IMR-90 (cell line): ENCODE results near the gene SLC8A1. TPM values are rescaled to one million over a fixed set of nuclear protein-coding genes. Genes with fewer than 3 reads are reported as not detected.

Experiments used
- ATAC-seq: fragments of 200-7000 bp; cut with Tn5 transposase; 2 replicates; pipeline ENCODE4 v1.9.1; 2020; ENCODE audit warnings: low read depth, mild to moderate bottlenecking, moderate library complexity
- BruUV-seq: library from RNA; stranded (reverse); fragments of 400-500 nt; replicated peaks from 2 replicates; lab custom pipeline; 2021; lab: Mats Ljungman, UMichigan
- CTCF ChIA-PET: fragments of 300-600 bp; formaldehyde crosslinking; extraction: SDS; loops from one replicate; lab custom pipeline; 2021; ENCODE audit warnings: antibody characterized with exemption; lab: Yijun Ruan, JAX
- POLR2A ChIA-PET: fragments of 300-600 bp; sonication (Branson Sonifier 250); formaldehyde crosslinking; loops from one replicate; lab custom pipeline; 2022; ENCODE audit warnings: antibody characterized with exemption; ENCODE audit not compliant: unreplicated experiment; lab: Charles Lee
- DNase-seq: peaks from one replicate; pipeline ENCODE4 v3.0.0; 2013
- H2AFZ ChIP-seq: replicated peaks from 2 replicates; pipeline ENCODE3; 2013; ENCODE audit warnings: low read length, mild to moderate bottlenecking; ENCODE audit not compliant: poor library complexity
- H2AK5ac ChIP-seq: 2 replicates; pipeline ENCODE4 v1.6.1; 2013; ENCODE audit warnings: low read depth, low read length, inconsistent platforms
- H2AK9ac ChIP-seq: replicated peaks from 2 replicates; pipeline ENCODE3; 2013; ENCODE audit warnings: mild to moderate bottlenecking, low read depth, low read length, moderate library complexity; ENCODE audit not compliant: poor library complexity
- H2BK120ac ChIP-seq: 2 replicates; pipeline ENCODE4 v1.6.1; 2013; ENCODE audit warnings: low read depth, low read length, inconsistent platforms
- H2BK15ac ChIP-seq: 3 replicates; pipeline ENCODE4 v1.6.1; 2013; ENCODE audit warnings: low read depth, low read length, inconsistent platforms
- H2BK20ac ChIP-seq: 2 replicates; pipeline ENCODE4 v1.6.1; 2013; ENCODE audit warnings: low read depth, mild to moderate bottlenecking, inconsistent platforms, low read length, moderate library complexity
- H2BK5ac ChIP-seq: 2 replicates; pipeline ENCODE4 v1.6.1; 2013; ENCODE audit warnings: mild to moderate bottlenecking, low read depth, low read length, inconsistent platforms; ENCODE audit not compliant: poor library complexity, severe bottlenecking
- H3K14ac ChIP-seq: replicated peaks from 2 replicates; pipeline ENCODE4 v1.6.1; 2013; ENCODE audit warnings: low read depth, low read length, inconsistent platforms
- H3K18ac ChIP-seq: 2 replicates; pipeline ENCODE4 v1.6.1; 2013; ENCODE audit warnings: low read depth, low read length, control low read depth
- H3K23ac ChIP-seq: 2 replicates; pipeline ENCODE4 v1.6.1; 2013; ENCODE audit warnings: low read depth, low read length, inconsistent platforms
- H3K27ac ChIP-seq: 2 replicates; pipeline ENCODE4 v1.5.1; 2013; ENCODE audit warnings: mild to moderate bottlenecking, control low read depth, low read length; ENCODE audit not compliant: insufficient read depth
- H3K27me3 ChIP-seq: 2 replicates; pipeline ENCODE4 v1.6.1; 2013; ENCODE audit warnings: low read length; ENCODE audit not compliant: control insufficient read depth, insufficient read depth
- H3K36me3 ChIP-seq: 2 replicates; pipeline ENCODE4 v1.6.1; 2013; ENCODE audit warnings: low read length, mixed read lengths; ENCODE audit not compliant: control insufficient read depth, insufficient read depth
- H3K4ac ChIP-seq: 2 replicates; pipeline ENCODE4 v1.6.1; 2013; ENCODE audit warnings: low read depth, low read length, inconsistent platforms
- H3K4me1 ChIP-seq: 2 replicates; pipeline ENCODE4 v1.6.1; 2013; ENCODE audit warnings: low read length, mixed read lengths; ENCODE audit not compliant: control insufficient read depth, insufficient read depth
- H3K4me2 ChIP-seq: 2 replicates; pipeline ENCODE4 v1.6.1; 2013; ENCODE audit warnings: low read depth, mild to moderate bottlenecking, control low read depth, low read length, moderate library complexity
- H3K4me3 ChIP-seq: 2 replicates; pipeline ENCODE4 v1.5.1; 2013; ENCODE audit warnings: low read depth, mild to moderate bottlenecking, control low read depth, low read length, moderate library complexity; ENCODE audit not compliant: insufficient read depth
- H3K56ac ChIP-seq: 2 replicates; pipeline ENCODE4 v1.6.1; 2013; ENCODE audit warnings: low read length, inconsistent platforms; ENCODE audit not compliant: insufficient read depth; ENCODE audit errors: extremely low read depth
- H3K79me1 ChIP-seq, 2 experiments: 2 replicates each; pipeline ENCODE4 v1.6.1; 2013; ENCODE audit warnings: low read length in 2 of 2, inconsistent platforms in 1 of 2, low read depth in 1 of 2
- H3K9ac ChIP-seq: 2 replicates; pipeline ENCODE4 v1.6.1; 2013; ENCODE audit warnings: low read depth, low read length, control low read depth
- H3K9me1 ChIP-seq: 2 replicates; pipeline ENCODE4 v1.6.1; 2013; ENCODE audit warnings: low read length, inconsistent platforms; ENCODE audit not compliant: insufficient read depth
- H3K9me3 ChIP-seq: 2 replicates; pipeline ENCODE4 v1.6.1; 2013; ENCODE audit warnings: low read length; ENCODE audit not compliant: control insufficient read depth, insufficient read depth
- H4K20me1 ChIP-seq: 2 replicates; pipeline ENCODE4 v1.6.1; 2013; ENCODE audit warnings: low read length, inconsistent platforms; ENCODE audit not compliant: insufficient read depth
- H4K5ac ChIP-seq: 2 replicates; pipeline ENCODE4 v1.6.1; 2013; ENCODE audit warnings: mild to moderate bottlenecking, low read depth, low read length, control low read depth
- H4K8ac ChIP-seq, 2 experiments: 2 replicates each; pipeline ENCODE4 v1.6.1; 2013; ENCODE audit warnings: low read depth in 2 of 2, low read length in 2 of 2, control low read depth in 1 of 2, inconsistent platforms in 1 of 2
- H4K91ac ChIP-seq: 2 replicates; pipeline ENCODE4 v1.6.1; 2013; ENCODE audit warnings: low read depth, low read length, inconsistent platforms; ENCODE audit not compliant: insufficient read depth
- BHLHE40 ChIP-seq: fragments of 150-350 bp; IDR thresholded peaks from 2 replicates; pipeline ENCODE4 v1.6.1; 2016; ENCODE audit warnings: mild to moderate bottlenecking, low read depth, low read length
- CEBPB ChIP-seq: IDR thresholded peaks from 2 replicates; pipeline ENCODE4 v1.6.1; 2012; ENCODE audit warnings: low read depth, low read length, improper control_type of control experiment
- CHD1 ChIP-seq: IDR thresholded peaks from 2 replicates; pipeline ENCODE4 v1.6.1; 2012; ENCODE audit warnings: low read depth, low read length, improper control_type of control experiment
- FOS ChIP-seq: fragments of 150-350 bp; IDR thresholded peaks from 2 replicates; pipeline ENCODE4 v1.6.1; 2016; ENCODE audit warnings: low read depth, low read length
- MAFK ChIP-seq: IDR thresholded peaks from 2 replicates; pipeline ENCODE4 v1.6.1; 2012; ENCODE audit warnings: low read depth, low read length, improper control_type of control experiment
- MAZ ChIP-seq: IDR thresholded peaks from 2 replicates; pipeline ENCODE4 v1.6.1; 2012; ENCODE audit warnings: low read depth, mild to moderate bottlenecking, low read length, improper control_type of control experiment, moderate library complexity, borderline replicate concordance
- MXI1 ChIP-seq: IDR thresholded peaks from 2 replicates; pipeline ENCODE4 v1.6.1; 2012; ENCODE audit warnings: low read depth, mild to moderate bottlenecking, low read length, moderate library complexity, borderline replicate concordance
- NFE2L2 ChIP-seq: fragments of 150-350 bp; IDR thresholded peaks from 2 replicates; pipeline ENCODE4 v1.6.1; 2016; ENCODE audit warnings: low read depth, mild to moderate bottlenecking, low read length
- POLR2A ChIP-seq: IDR thresholded peaks from 2 replicates; pipeline ENCODE4 v1.6.1; 2012; ENCODE audit warnings: mild to moderate bottlenecking, low read depth, low read length
- RAD21 ChIP-seq: IDR thresholded peaks from 2 replicates; pipeline ENCODE4 v1.6.1; 2012; ENCODE audit warnings: low read length, improper control_type of control experiment
- RCOR1 ChIP-seq: IDR thresholded peaks from 2 replicates; pipeline ENCODE4 v1.6.1; 2012; ENCODE audit warnings: mild to moderate bottlenecking, low read length, improper control_type of control experiment; ENCODE audit not compliant: insufficient replicate concordance
- RFX5 ChIP-seq: IDR thresholded peaks from 2 replicates; pipeline ENCODE4 v1.8.0; 2012; ENCODE audit warnings: low read depth, mild to moderate bottlenecking, low read length, moderate library complexity
- SMC3 ChIP-seq: fragments of 150-350 bp; IDR thresholded peaks from 2 replicates; pipeline ENCODE4 v1.6.1; 2016; ENCODE audit warnings: low read depth, mild to moderate bottlenecking, antibody characterized with exemption, low read length, moderate library complexity
- USF2 ChIP-seq: fragments of 150-350 bp; IDR thresholded peaks from 2 replicates; pipeline ENCODE4 v1.6.1; 2017; ENCODE audit warnings: mild to moderate bottlenecking, antibody characterized with exemption, low read length, low read depth
- WGBS, 2 experiments: methylation state at CpG; one replicate each; pipeline versions ENCODE4 v1.1.5 to v1.1.7; 2013; ENCODE audit warnings: missing lambda C conversion rate in 2 of 2; ENCODE audit not compliant: insufficient read length in 1 of 2; ENCODE audit errors: extremely low coverage in 2 of 2; 5-methylcytosine and 5-hydroxymethylcytosine counted together
- dilution Hi-C: fragments of 300-500 bp; cut with HindIII; formaldehyde crosslinking; loops from one replicate; pipeline ENCODE4 v1.14.3; 2018; ENCODE audit warnings: low sequenced_read_pairs; ENCODE audit not compliant: unreplicated experiment
- in situ Hi-C: fragments of 300-500 bp; cut with MboI; formaldehyde crosslinking; loops from 3 replicates; pipeline ENCODE4 v1.14.3; 2019; ENCODE audit warnings: low sequenced_read_pairs, inconsistent platforms, mixed read lengths
- intact Hi-C: fragments of 100-400 bp; cut with micrococcal nuclease; formaldehyde crosslinking; loops from 2 replicates; pipeline ENCODE4 v1.10.0; 2022
- polyA plus RNA-seq, 3 experiments: library from polyadenylated mRNA; depleted of rRNA; stranded (reverse); fragments of >200 nt; gene quantifications; 2 replicates each; pipeline ENCODE4 v1.2.3, GENCODE V29; 2012; ENCODE audit warnings: low replicate concordance in 1 of 3
- total RNA-seq: library from RNA; depleted of rRNA; stranded (reverse); fragments of >200 nt; gene quantifications from 2 replicates; pipeline ENCODE4 v1.2.3, GENCODE V29; 2012
- TF ChIP-seq, protein P1 (sequence below): conservative IDR thresholded peaks from 2 replicates; pipeline ENCODE4 v1.5.1; 2012; ENCODE audit warnings: mild to moderate bottlenecking, low read depth, low read length, improper control_type of control experiment
- TF ChIP-seq, protein P2 (sequence below): fragments of 150-350 bp; IDR thresholded peaks from 2 replicates; pipeline ENCODE4 v1.6.1; 2016; ENCODE audit warnings: low read depth, mild to moderate bottlenecking, low read length, moderate library complexity, borderline replicate concordance

SLC8A1 gene
- total and polyA plus RNA-seq, 2 of the 4 experiments (the other 2 are of a cell fraction): 7.7 to 57.0 TPM

DNA sequence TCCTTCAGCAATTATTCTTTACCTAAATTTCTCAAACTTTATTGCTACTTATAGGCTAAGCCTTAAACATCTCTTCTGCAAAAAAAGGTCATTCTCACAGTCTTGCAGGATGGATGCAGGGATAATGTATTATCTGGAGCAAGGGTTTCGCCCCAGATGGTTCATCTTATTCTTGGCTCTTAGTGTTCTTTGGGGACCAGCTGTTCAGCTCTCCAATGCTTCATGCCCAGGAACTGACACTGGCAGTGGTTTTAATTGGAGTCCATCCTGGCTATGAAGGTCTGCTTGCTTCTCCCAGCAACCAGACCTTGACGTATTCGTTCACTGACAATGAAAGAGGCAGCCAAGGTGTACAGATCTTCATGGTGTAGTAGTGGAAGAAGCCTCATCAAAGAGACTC, 331.9 kb downstream of the SLC8A1 start:
- H2BK20ac ChIP-seq: no peak overlapping the region; the same call in 1 of the 2 replicates

More for the DNA sequence above, 331.9 kb downstream of the SLC8A1 start:
- ChIA-PET POLR2A (no interaction called here), CTCF (no interaction called here)
- no peak overlapping the region for H2AK9ac ChIP-seq
- H3K79me1 ChIP-seq: peaks cover under 1 to 12% of the 10 kb centered on the region in 2 experiments
- peak overlapping the region; percentile 18; the same call in 1 of the 2 replicates for H4K5ac ChIP-seq
- no TSS peak for BruUV-seq
- peaks cover 6% of the 10 kb centered on the region for H3K9me1 ChIP-seq
- H3K56ac ChIP-seq: no peak overlapping the region
- no peak overlapping the region for H3K27ac ChIP-seq
- H2AFZ ChIP-seq: no peak overlapping the region
- H3K4me2 ChIP-seq: no peak overlapping the region
- 100% methylated on average over 1 of the region's 3 CpGs; no CpG with 5 or more reads in 1 of the 2 experiments for WGBS, 2 experiments
- H3K27me3 ChIP-seq: no peaks in the 10 kb centered on the region
- no peak overlapping the region for H3K9ac ChIP-seq
- H3K18ac ChIP-seq: peak overlapping the region; percentile 13; the same call in 1 of the 2 replicates
- TF ChIP-seq, protein P1, sequence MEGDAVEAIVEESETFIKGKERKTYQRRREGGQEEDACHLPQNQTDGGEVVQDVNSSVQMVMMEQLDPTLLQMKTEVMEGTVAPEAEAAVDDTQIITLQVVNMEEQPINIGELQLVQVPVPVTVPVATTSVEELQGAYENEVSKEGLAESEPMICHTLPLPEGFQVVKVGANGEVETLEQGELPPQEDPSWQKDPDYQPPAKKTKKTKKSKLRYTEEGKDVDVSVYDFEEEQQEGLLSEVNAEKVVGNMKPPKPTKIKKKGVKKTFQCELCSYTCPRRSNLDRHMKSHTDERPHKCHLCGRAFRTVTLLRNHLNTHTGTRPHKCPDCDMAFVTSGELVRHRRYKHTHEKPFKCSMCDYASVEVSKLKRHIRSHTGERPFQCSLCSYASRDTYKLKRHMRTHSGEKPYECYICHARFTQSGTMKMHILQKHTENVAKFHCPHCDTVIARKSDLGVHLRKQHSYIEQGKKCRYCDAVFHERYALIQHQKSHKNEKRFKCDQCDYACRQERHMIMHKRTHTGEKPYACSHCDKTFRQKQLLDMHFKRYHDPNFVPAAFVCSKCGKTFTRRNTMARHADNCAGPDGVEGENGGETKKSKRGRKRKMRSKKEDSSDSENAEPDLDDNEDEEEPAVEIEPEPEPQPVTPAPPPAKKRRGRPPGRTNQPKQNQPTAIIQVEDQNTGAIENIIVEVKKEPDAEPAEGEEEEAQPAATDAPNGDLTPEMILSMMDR: no peak
- no peak for TF ChIP-seq NFE2L2
- no peak for TF ChIP-seq BHLHE40
- no peak for TF ChIP-seq CEBPB
- TF ChIP-seq RAD21: no peak
- no peak for TF ChIP-seq MXI1
- no peak for TF ChIP-seq SMC3
- TF ChIP-seq MAZ: no peak
- TF ChIP-seq, protein P2, sequence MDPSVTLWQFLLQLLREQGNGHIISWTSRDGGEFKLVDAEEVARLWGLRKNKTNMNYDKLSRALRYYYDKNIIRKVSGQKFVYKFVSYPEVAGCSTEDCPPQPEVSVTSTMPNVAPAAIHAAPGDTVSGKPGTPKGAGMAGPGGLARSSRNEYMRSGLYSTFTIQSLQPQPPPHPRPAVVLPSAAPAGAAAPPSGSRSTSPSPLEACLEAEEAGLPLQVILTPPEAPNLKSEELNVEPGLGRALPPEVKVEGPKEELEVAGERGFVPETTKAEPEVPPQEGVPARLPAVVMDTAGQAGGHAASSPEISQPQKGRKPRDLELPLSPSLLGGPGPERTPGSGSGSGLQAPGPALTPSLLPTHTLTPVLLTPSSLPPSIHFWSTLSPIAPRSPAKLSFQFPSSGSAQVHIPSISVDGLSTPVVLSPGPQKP: no peak
- TF ChIP-seq RCOR1: no peak
- no peak for TF ChIP-seq CHD1
- no peak for TF ChIP-seq MAFK
- TF ChIP-seq POLR2A: no peak
- no peak for TF ChIP-seq RFX5
- no peak for TF ChIP-seq USF2
- TF ChIP-seq FOS: no peak
- peak overlapping the region; percentile 64; the same call in 1 of the 2 replicates for H2AK5ac ChIP-seq
- H2BK120ac ChIP-seq: 0 out of 2 replicates have a peak overlapping the region, but pooled peaks have one; percentile 49
- H3K9me3 ChIP-seq: no peaks in the 10 kb centered on the region
- peak overlapping the region; percentile 1; the same call in 1 of the 2 replicates for H3K4ac ChIP-seq
- intact Hi-C loops (no loop called here), dilution Hi-C loops (no loop called here), in situ Hi-C loops (no loop called here)
- peak overlapping the region; percentile 45; the same call in 1 of the 3 replicates for H2BK15ac ChIP-seq
- ATAC-seq: no peak
- H3K36me3 ChIP-seq: peaks cover 5% of the 10 kb centered on the region; the same call in 1 of the 2 replicates
- no peaks in the 10 kb centered on the region for H4K20me1 ChIP-seq
- H3K4me1 ChIP-seq: peaks cover 12% of the 10 kb centered on the region
- no peak overlapping the region for H3K23ac ChIP-seq
- DNase-seq: no peak
- H4K8ac ChIP-seq: peak overlapping the region in 1 of 2 experiments; percentile 16; a peak in 1 of 4 replicates
- no peak overlapping the region for H2BK5ac ChIP-seq
- no peak overlapping the region for H3K4me3 ChIP-seq
- 0 out of 2 replicates have a peak overlapping the region, but pooled peaks have one; percentile 55 for H3K14ac ChIP-seq
- H4K91ac ChIP-seq: peak overlapping the region; percentile 52; the same call in 1 of the 2 replicates
